Fibroblast of lung (primary cell): ENCODE data around the gene MSI2.

Source experiments
- EZH2 ChIP-seq: IDR thresholded peaks from 2 replicates; pipeline ENCODE4 v1.5.1; 2012; ENCODE audit warnings: low read length, control low read depth, mild to moderate bottlenecking; ENCODE audit errors: missing control alignments
- TF ChIP-seq, protein P1 (sequence below), 2 donors: IDR thresholded peaks in 1 of 2; conservative IDR thresholded peaks in 1 of 2; 1 replicate in 1 of 2; 2 replicates in 1 of 2; pipeline ENCODE4 v1.5.1; 2011 to 2012; ENCODE audit warnings: low read length in 2 of 2, control low read depth in 1 of 2, inconsistent platforms in 1 of 2, low read depth in 1 of 2, mild to moderate bottlenecking in 1 of 2

DNA sequence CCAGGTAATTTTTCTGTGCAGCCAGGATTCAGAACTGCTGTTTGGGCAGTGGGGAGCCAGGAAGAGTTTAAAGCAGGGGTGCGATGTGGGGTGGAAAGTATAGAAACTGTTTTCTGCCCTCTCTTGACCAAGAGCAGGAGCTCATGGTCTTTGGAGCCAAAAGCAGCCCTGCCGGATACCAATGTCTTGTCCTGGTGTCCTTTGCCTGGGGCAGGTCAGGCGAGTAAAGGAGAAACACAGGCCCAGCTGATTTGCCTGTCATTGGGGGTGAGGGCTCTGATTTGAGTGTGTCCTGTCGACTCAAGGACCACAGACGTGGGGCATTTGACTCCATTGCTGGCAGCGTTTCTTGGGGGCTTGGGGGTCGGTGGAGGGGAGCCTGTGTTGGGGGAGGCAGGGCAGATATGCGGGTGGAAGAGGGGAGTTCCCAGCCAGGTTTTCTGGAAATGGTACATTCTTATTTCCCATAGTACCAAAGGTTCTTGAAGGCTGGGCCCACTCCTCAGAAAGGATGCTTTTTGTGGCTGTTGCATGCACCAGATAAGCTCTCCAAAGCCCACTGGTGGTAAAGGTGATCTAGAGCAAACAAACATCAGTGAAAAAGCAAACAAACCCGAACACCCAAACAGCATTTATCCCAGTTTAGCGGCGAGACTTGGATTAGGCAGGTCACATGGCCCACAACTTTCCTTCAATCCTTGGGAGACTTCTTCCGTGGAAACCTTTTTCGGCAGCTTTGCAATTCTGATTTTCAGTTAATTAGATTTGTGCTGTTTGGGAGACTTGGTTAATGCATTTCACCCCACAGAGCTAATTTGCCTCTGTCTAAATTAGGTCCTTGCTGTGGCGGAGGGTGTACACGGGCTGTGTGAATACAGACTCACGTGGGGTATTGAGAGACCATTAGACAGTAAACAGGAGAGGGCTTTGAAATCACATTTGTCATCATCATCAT lies 59.0 kb downstream of the MSI2 start:
- TF ChIP-seq, protein P1, sequence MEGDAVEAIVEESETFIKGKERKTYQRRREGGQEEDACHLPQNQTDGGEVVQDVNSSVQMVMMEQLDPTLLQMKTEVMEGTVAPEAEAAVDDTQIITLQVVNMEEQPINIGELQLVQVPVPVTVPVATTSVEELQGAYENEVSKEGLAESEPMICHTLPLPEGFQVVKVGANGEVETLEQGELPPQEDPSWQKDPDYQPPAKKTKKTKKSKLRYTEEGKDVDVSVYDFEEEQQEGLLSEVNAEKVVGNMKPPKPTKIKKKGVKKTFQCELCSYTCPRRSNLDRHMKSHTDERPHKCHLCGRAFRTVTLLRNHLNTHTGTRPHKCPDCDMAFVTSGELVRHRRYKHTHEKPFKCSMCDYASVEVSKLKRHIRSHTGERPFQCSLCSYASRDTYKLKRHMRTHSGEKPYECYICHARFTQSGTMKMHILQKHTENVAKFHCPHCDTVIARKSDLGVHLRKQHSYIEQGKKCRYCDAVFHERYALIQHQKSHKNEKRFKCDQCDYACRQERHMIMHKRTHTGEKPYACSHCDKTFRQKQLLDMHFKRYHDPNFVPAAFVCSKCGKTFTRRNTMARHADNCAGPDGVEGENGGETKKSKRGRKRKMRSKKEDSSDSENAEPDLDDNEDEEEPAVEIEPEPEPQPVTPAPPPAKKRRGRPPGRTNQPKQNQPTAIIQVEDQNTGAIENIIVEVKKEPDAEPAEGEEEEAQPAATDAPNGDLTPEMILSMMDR (conservative IDR thresholded peaks at IDR 0.05 in 1 of 2, IDR thresholded peaks at IDR 0.05 in 1 of 2; ENCODE audit: low read depth in 1 of 2, low read length in 2 of 2), result no peak
- no peak for TF ChIP-seq EZH2
